DMS79 treated with DMSO at 0.1 percent for 48 hours (cell line): ENCODE results near the gene SP6.
A peak's percentile ranks its signal among the peaks of the same experiment; 100 is the strongest.

Experiments
- DNase-seq: peaks from one replicate; lab custom pipeline; 2025; lab: John Stamatoyannopoulos, UW

SP6 gene

GRCh38 chr17:47856830-47857229 is 5.9 kb upstream of the SP6 start:
- no peak for DNase-seq

- no peak for DNase-seq
These were observed 4.8 kb upstream of the SP6 start for GRCh38 chr17:47855737-47856136.

GRCh38 chr17:47853616-47854015 is 2.7 kb upstream of the SP6 start:
- DNase-seq = no peak

GRCh38 chr17:47852113-47852949 is 1.4 kb upstream of the SP6 start:
- DNase-seq = no peak

DNA sequence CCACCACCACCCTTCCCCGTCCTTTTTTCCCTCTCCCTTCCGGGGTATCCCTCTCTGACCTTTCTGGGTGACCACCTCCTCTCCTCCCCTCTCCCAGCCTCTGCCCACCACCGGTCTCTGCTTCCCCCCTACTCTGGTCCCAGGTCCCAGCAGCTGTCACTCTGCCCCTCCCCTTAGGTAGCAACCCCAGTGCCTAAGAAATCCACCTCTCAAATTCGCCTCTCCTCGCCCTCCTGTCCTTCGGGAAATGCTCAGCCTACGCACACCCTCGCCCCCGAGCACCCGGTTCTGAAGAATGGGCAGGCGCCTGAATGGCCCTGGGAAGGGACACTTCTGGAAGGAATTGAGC is 775 bp upstream of the SP6 start:
- DNase-seq = no peak

GRCh38 chr17:47850373-47850691 is 631 bp downstream of the SP6 start:
- DNase-seq = peak; percentile 24

DNA sequence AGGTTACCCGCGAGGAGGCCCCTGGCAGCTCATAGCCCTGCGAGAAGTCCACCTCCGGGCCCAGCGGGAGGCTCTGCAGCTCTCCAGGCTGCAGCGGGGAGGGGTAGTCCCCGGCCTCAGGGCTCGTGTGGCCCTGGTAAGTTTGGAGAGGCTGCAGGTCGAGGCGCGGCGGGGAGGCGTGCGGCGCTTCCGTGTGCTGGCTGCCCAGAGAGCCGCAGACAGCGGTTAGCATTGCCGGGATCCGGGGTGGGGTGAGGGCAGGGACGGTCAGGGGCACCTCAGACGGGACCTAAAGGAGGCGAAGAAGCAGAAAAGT is 2.8 kb downstream of the SP6 start:
- DNase-seq = no peak

DNA sequence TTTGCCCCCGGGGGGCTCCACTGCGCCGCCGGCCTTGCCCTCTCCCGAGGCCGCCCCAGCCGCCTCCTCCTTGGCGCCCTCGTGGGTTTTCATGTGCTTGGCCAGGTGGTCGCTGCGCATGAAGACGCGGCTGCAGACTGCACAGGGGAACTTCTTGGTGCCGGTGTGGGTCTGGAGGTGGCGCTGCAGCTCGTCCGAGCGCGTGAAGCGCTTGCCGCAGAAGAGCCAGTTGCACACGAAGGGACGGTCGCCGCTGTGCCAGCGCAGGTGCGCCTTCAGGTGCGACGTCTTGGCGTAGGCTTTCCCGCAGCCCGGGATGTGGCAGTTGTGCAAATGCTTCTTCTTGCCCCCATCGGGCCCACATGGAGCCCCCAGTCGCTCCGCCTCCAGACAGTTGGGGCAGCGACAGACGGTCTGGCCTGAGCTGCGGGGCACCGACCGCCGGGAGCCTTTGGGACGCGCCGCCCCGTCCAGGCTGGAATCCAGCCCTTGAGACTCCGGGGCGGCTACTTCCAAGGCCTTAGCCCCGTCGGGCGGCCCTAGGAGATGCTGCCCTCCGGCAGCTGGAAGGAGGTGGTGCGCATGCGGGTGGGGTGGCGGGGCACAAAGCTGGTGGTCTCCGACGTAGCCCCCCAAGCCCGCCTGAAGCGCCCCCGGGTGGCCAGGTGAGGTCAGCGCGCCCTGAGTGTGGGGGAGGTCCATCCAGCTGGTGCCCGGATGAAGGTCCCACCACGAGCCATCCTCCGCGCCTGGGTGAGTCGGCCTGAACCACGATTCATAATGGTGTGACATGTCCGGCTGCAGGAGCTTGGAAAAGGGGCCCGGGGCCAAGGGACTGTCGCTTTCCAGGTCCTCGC is 3.4 kb downstream of the SP6 start:
- DNase-seq = no peak

GRCh38 chr17:47846716-47847340 is 4.1 kb downstream of the SP6 start:
- DNase-seq = no peak

- no peak for DNase-seq
These were observed 5.3 kb downstream of the SP6 start for GRCh38 chr17:47845716-47846075.

DNA sequence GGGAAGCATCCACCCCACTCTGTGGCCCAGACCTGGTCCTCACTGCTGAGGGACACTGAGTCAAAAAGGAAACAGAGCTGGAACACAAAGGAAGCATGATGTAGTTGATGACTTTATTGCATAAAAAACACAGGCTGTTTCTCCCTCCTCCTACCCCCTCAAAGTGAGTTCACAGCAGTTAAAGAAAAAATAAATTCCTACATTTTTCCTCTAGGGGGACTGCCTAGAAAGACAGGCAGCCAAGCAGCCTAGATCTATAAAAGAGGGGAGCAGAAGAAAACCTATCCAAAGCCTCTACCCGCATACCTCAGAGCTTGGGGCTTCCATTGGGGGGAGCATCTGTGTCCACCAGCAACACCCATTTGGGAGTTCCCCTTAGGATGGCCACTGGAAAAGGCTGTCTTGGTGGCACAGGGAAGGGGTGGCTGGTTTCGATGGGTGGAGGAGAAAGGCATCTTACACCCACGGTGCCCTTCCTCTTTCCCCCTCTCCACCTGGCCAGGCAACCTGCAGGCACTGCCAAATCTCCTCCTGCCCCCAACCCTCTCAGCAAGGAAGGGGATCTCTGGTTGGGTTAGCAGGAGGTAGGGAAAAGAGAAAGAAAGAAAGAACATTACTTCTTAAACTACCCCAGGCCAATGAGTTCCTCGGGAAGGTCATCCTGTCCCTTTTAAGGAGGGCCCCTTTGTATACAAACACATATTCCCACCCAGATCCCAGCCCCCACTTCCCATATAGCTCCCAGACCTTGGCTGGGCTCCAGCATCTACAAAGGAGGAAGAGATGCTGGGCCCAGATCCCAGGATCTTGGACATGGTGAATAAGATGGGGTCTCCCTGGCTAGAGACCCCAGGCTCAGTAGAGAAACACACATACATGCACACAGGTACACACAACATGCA is 5.9 kb downstream of the SP6 start:
- no peak for DNase-seq

GRCh38 chr17:47844227-47844626 is 6.7 kb downstream of the SP6 start:
- no peak for DNase-seq

DNA sequence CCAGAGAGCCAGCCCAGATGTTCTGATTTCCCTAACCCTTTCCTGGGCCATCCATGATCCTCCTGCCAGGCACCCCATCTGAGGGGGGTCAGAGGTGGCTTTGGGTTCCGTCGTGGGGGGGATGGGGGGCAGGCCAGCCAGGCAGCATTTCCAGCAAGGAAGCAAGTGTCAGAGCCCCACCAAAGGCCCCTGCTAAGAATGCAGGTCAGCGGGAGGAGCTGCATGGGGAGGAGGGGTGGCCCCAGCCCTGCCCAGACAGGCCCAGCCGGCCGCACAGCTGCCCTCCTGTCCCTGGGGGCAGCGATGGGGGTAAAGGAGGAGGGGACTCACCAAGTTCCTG is 7.6 kb downstream of the SP6 start:
- DNase-seq = no peak

GRCh38 chr17:47841488-47842291 is 9.3 kb downstream of the SP6 start:
- DNase-seq = no peak

- DNase-seq = peak; percentile 88
These were observed 10.0 kb downstream of the SP6 start, which contains the start of gene SCRN2 for GRCh38 chr17:47840742-47841487. SCRN2 (minus strand) TSS chr17:47841273; CDS start chr17:47840843, 430 bp downstream.

GRCh38 chr17:47840001-47840741 is 10.8 kb downstream of the SP6 start:
- DNase-seq = no peak

DNA sequence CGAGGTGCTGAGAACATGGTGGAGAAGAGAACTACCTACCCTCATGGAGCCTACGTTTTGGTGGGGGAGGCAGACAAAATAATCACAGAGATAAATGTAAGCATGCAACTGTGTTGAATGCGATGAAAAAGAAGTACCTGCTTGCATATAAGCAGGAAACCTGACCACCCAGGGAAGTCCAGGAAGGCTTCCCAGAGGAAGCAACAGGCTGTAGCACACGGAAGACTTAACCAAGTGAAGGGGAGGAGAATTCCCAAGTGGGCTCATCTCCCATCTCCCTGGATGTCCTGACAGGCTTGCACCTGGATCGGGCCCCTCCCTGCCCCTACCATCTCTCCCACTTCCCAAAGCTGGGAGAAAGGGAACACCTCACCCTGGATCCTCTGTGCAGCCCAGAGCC is 11.9 kb downstream of the SP6 start:
- DNase-seq = no peak

DNA sequence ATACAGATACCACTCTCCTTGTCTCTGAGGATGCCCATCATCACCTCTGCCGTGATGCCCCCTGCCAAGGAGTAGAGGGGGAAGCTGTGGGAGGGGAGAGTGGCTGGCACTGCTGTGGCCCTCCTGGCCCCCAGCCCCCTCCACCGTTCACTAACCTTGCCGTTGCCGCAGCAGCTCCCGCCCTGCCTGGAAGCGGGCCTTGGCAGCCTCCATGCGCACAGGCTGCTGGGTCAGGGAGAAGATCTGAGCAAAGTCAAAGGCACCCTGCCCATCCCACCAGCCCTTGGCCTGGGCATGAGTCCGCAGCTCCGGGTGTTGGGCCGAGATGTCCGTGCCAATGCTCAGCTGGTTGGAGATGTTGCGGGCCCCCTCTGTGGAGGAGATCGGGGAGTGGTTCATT is 12.3 kb downstream of the SP6 start:
- DNase-seq = no peak

- DNase-seq = no peak
These were observed 13.4 kb downstream of the SP6 start for GRCh38 chr17:47837401-47838039.
